Fibroblast of mammary gland (primary cell): ENCODE data around the gene APC.
"Not testable (repeated sequence)": the region's sequence is repeated elsewhere in the genome, so short reads cannot be mapped to it uniquely, and the experiment has no call there.

Source experiments
- DNase-seq: peaks from one replicate; pipeline ENCODE4 v3.0.0-alpha.2; 2010; ENCODE audit warnings: low read depth
- H3K4me3 ChIP-seq: 2 replicates; pipeline ENCODE4 v1.5.1; 2011; ENCODE audit warnings: low read depth, mild to moderate bottlenecking, low read length, moderate library complexity; ENCODE audit not compliant: control insufficient read depth
- TF ChIP-seq, protein P1 (sequence below): conservative IDR thresholded peaks from 2 replicates; pipeline ENCODE4 v1.5.1; 2011; ENCODE audit warnings: low read depth, low read length, inconsistent platforms; ENCODE audit not compliant: control insufficient read depth, insufficient read depth

Gene APC

DNA sequence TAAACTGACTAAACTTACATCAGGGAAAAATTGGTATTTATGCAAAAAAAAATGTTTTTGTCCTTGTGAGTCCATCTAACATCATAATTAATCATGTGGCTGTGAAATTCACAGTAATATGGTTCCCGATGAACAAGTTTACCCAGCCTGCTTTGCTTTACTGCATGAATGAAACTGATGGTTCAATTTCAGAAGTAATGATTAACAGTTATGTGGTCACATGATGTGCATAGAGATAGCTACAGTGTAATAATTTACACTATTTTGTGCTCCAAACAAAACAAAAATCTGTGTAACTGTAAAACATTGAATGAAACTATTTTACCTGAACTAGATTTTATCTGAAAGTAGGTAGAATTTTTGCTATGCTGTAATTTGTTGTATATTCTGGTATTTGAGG, 106.8 kb downstream of the APC start:
- H3K4me3 ChIP-seq = no peak overlapping the region
- DNase-seq = no peak
- TF ChIP-seq, protein P1, sequence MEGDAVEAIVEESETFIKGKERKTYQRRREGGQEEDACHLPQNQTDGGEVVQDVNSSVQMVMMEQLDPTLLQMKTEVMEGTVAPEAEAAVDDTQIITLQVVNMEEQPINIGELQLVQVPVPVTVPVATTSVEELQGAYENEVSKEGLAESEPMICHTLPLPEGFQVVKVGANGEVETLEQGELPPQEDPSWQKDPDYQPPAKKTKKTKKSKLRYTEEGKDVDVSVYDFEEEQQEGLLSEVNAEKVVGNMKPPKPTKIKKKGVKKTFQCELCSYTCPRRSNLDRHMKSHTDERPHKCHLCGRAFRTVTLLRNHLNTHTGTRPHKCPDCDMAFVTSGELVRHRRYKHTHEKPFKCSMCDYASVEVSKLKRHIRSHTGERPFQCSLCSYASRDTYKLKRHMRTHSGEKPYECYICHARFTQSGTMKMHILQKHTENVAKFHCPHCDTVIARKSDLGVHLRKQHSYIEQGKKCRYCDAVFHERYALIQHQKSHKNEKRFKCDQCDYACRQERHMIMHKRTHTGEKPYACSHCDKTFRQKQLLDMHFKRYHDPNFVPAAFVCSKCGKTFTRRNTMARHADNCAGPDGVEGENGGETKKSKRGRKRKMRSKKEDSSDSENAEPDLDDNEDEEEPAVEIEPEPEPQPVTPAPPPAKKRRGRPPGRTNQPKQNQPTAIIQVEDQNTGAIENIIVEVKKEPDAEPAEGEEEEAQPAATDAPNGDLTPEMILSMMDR = no peak

DNA sequence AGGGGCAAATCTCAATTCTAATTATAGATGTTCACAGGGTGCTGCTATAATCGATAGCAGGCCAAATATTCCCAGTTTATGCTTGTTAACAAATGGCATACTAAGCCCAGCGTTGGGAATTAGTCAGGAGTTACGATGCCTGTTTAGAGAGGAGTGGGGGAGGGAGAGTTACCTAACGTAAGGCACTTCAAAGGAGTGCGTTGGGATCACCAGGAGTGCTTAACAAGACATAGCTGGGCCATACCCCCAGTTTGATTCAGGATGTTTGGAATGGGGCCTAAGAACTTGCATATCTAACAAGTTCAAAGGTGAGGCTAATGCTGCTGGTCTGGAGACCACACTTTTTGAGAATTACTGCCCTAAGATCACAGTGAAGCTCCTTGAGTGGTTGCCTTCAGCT, 108.9 kb downstream of the APC start:
- no peak overlapping the region for H3K4me3 ChIP-seq
- no peak for DNase-seq
- TF ChIP-seq, protein P1 = no peak

DNA sequence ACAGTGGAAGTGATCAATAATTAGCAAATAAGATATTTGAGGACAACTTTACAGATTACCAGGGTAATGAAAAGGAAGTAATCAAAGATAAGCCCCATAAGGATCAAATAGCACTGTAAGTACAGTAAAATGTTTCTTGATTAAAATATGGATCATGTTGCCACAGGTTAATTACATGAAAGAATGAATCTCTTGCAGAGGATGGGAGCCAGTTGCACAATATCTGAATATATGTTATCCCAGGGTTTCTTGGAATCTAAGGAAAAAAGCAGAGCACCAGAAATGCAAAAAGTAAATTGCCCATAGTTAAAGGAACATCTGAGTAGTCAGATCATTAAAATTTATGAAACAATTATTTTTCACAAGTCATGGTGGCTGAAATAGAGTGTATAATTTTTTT, 109.6 kb downstream of the APC start:
- no peak for DNase-seq
- TF ChIP-seq, protein P1 = no peak
- no peak overlapping the region for H3K4me3 ChIP-seq

DNA sequence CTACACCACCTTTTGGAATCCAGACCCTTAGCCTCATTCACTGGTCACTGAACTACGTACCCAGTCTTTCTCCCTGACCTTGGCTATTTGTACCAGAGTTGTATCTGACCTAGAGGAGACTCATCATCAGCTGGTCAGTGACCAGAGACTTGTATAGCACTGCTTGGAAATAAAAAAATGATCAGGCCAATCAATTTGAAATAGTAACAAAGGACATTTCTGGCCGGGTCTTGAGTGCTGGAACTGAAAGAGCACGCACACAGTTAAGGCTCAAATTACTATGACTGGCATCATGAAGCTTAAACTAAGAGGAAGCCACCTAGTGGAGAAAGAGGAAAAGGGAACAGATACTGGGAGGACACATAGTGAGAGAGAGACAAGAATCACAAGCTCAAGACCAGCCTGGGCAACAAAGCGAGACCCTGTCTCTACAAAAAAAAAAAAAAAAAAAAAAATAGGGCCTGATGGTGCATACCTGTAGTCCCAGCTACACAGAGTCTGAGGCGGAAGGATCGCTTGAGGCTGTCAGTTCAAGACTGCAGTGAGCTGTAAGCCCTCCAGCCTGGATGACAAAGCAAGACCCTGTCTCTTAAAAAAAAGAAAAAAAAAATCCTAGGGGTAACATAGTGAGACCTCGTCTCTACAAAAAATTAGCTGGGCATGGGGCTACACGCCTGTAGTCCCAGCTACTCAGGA, 110.6 kb downstream of the APC start:
- TF ChIP-seq, protein P1 = peak; percentile 77
- peak; percentile 79 for DNase-seq
- no peak overlapping the region for H3K4me3 ChIP-seq

DNA sequence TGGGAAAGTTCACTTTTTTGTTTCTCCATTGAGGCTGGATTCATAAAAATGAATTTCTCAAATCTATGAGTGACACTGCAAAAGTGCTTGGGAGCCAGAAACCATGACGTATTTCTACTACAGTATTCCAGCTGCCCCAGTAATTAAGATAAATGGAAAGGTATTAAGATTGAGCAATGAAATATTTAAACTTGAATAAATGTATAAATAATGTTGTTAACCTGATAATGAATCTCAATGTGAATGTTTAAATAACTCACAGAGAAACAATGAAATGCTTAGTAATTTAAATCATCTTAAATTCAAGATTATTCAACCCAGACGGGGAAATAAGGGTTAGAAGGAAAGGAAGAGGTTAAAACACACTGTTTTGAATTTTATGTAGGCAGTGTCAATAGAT, 112.2 kb downstream of the APC start:
- H3K4me3 ChIP-seq = no peak overlapping the region
- DNase-seq = no peak
- TF ChIP-seq, protein P1 = no peak

DNA sequence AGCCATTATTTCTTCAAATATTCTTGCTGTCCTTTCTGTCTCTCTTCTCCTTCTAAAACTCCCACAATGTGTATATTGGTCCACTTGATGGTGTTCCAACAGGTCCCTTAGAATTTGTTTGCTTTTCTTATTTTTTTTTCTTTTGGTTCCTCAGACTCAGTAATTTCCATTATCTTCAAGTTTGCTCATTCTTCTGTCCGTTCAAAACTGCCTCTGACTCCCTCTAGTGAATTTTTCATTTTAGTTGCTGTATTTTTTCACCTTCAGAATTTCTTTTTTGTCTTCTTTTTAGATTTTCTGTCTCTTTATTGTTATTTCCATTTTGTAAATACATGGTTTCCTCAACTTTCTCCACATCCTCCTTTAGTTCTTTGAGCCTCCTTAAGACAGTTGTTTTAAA, 117.0 kb downstream of the APC start:
- no peak overlapping the region for H3K4me3 ChIP-seq
- TF ChIP-seq, protein P1 = no peak
- DNase-seq = no peak

DNA sequence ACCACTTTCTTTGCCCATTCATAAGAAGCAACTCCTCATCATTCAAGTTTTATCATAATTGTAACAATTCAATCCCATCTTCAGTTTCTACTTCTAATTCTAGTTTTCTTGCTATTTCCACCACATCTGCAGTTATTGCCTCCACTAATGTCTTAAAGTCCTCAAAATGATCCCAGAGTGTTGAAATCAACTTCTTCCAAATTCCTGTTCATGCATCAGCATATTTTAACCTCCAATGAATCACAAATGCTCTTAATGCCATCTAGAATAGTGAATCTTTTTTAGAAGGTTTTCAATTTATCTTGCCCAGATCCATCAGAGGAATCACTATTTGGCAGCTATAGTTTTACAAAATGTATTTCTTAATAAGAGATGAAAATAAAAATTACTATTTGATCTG, 120.2 kb downstream of the APC start:
- TF ChIP-seq, protein P1 = no peak
- DNase-seq = no peak
- H3K4me3 ChIP-seq = no peak overlapping the region

DNA sequence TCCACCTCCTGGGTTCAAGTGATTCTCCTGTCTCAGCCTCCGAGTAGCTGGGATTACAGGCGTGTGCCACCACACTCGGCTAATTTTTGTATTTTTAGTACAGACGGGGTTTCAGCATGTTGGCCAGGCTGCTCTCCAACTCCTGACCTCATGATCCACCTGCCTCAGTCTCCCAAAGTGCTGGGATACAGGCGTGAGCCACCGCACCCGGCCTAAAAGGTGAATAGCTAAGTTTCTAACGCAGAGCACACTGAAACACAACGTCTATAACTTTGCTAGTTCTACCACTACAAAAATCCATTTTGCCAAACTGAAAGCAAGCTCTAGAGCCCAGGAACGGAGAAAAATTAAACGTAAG, 122.9 kb downstream of the APC start:
- not testable (repeated sequence) for DNase-seq
- peak overlapping the region; percentile 100 for H3K4me3 ChIP-seq
